HG03571 (cell line): Measurements from ENCODE around the gene COX19.
"Not testable (repeated sequence)": the region's sequence is repeated elsewhere in the genome, so short reads cannot be mapped to it uniquely, and the experiment has no call there.

ENCODE experiments used
- ATAC-seq: cut with Tn5 transposase; IDR thresholded peaks from one replicate; pipeline ENCODE4 v1.9.1; 2021; ENCODE audit not compliant: unreplicated experiment

The COX19 gene

GRCh38 chr7:1011297-1012003, 36.1 kb upstream of the COX19 start:
- no peak for ATAC-seq

- no peak for ATAC-seq
Observed at GRCh38 chr7:1010226-1010625, 34.9 kb upstream of the COX19 start.

DNA sequence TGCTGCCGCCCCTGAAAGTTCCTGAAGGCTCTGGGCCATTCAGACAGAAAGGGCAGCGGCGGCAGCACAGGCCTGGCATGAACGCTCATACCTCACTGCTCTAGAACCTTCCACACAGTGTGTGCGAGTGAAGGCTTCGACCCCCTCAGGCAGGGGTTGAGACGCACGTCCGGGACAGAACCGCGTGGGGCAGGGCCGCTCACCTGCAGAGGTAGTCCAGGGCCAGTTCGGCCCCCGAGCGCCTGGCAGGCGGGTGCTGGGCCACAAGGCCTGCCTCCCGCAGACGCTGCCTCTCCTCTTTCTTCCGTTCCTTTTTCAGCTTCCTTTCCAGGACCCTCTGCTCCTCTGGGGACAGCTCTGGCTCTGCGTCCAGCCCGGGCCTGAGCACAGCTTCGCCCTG, 34.4 kb upstream of the COX19 start:
- ATAC-seq = no peak

- ATAC-seq = no peak
Observed at GRCh38 chr7:1008733-1009363, 33.5 kb upstream of the COX19 start.

- no peak for ATAC-seq
Observed at GRCh38 chr7:1007901-1008300, 32.6 kb upstream of the COX19 start.

GRCh38 chr7:1005303-1005702, 30.0 kb upstream of the COX19 start:
- no peak for ATAC-seq

- ATAC-seq = no peak
Observed at GRCh38 chr7:1004018-1004852, 28.9 kb upstream of the COX19 start.

DNA sequence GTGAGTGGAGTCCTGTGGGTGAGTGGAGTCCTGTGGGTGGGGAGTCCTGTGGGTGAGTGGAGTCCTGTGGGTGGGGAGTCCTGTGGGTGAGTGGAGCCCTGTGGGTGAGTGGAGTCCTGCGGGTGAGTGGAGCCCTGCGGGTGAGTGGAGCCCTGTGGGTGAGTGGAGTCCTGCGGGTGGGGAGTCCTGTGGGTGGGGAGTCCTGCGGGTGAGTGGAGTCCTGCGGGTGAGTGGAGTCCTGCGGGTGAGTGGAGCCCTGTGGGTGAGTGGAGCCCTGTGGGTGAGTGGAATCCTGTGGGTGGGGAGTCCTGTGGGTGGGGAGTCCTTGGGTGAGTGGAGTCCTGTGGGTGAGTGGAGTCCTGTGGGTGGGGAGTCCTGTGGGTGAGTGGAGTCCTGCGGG, 27.1 kb upstream of the COX19 start:
- ATAC-seq = not testable (repeated sequence)

- not testable (repeated sequence) for ATAC-seq
Observed at GRCh38 chr7:1002026-1002425, 26.7 kb upstream of the COX19 start.

- ATAC-seq = not testable (repeated sequence)
Observed at GRCh38 chr7:1001069-1001770, 25.9 kb upstream of the COX19 start.

DNA sequence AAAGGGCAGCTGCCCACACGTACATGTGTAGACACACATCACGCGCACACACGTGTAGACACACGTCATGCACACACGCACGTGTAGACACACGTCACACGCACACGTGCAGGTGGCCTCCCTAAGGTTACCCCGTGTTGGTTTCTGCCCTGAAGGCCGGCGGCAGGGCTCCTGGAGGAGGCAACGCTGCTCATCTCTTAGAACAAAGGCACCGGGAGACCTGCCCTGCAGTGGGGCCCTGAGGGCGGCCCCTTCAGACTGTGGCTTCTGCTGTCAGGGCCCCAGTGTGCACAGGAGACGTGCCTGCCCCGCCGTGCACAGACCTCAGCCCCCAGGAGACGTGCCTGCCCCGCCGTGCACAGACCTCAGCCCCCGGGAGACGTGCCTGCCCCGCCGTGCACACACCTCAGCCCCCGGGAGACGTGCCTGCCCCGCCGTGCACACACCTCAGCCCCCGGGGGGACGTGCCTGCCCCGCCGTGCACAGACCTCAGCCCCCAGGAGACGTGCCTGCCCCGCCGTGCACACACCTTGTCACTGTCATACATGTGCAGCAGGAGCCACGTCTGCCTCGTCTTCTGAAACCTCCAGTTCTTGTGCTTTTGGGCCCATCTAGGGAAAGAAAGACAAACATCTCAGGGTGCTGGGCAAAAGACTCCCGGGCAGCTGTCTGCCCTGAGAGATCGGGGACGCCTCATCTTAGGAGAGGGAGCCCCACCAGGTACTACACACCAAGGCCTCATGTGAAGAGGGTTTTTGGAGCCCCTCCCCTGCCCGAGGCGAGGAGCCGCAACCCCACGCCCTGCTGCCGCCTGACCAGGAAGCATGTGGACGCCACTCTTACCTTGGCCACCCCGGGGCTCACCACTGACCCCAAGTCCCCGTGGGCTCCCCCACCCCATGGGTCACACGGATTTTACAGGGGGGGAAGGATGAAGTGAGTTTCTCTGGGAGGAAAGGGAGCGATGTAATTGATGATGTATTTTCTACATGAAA, 24.9 kb upstream of the COX19 start:
- ATAC-seq = peak; percentile 41

DNA sequence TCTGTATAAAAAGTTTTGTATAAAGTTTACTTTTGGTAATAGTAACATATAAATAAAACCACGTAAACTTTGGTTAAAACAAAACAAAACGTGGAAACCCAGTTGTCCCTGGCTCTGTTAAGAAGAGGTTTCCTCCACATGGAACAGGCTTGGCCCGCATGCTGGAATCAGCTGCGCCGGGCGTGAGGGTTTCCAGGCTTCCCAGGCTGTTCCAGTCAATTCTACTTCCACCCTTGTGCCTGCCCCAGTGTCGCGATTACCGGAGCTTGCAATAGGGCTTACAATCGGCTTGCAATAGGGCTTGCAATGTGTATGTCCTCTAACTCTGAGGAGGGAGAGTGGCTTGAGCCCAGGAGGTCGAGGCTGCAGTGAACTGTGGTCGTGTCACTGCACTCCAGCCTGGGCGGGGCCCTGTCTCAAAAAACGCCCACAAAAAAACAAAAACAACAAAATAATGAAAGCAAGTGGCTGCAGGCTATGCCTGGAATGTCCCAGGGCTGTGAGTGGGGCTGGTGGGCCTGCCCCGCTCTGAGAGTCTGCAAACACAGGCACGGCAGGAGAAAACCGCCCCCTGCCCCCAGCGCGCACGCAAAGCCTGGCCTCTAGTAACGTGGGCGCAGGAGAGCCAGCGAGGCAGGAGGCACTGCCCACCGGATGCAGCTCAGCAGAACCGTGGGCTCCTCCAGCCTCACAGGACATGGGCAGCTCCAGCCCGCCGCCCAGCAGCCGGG, 24.0 kb upstream of the COX19 start:
- no peak for ATAC-seq

- ATAC-seq = no peak
Observed at GRCh38 chr7:997404-998395, 22.4 kb upstream of the COX19 start.

- no peak for ATAC-seq
Observed at GRCh38 chr7:996079-996872, 20.9 kb upstream of the COX19 start.

GRCh38 chr7:995571-995970, 20.2 kb upstream of the COX19 start:
- ATAC-seq = no peak

- ATAC-seq = no peak
Observed at GRCh38 chr7:994592-995308, 19.4 kb upstream of the COX19 start.
